Head of caudate nucleus (tissue), 42 donors: ENCODE results near the gene RASL12.
"Not testable (repeated sequence)": the region's sequence is repeated elsewhere in the genome, so short reads cannot be mapped to it uniquely, and the experiment has no call there.

Source experiments
- DNase-seq, 42 donors: peaks; one replicate each; pipeline versions ENCODE4 v3.0.0 to v3.0.0-alpha.2; 2020 to 2021; ENCODE audit warnings: mixed read lengths in 7 of 42
- intact Hi-C: fragments of 100-400 bp; cut with DNase I; formaldehyde crosslinking; loops from one replicate; pipeline ENCODE4 v1.15.0; 2022

RASL12 gene

GRCh38 chr15:65094294-65094995, 26.7 kb upstream of the RASL12 start:
- DNase-seq, result peak in 3 of 42 donors; percentile 0 to 30 (median 26)
- intact Hi-C loops, result no loop called here

- intact Hi-C loops, result not testable (repeated sequence)
- peak in 1 of 42 donors; percentile 23 for DNase-seq
These were observed 26.0 kb upstream of the RASL12 start for GRCh38 chr15:65093793-65094170.

GRCh38 chr15:65092911-65093792, 25.4 kb upstream of the RASL12 start:
- DNase-seq, result peak in 3 of 42 donors; percentile 29 to 33 (median 31)
- intact Hi-C loops, result no loop called here

- intact Hi-C loops, result no loop called here
- DNase-seq, result peak in 1 of 42 donors; percentile 10
These were observed 24.4 kb upstream of the RASL12 start for GRCh38 chr15:65091946-65092770.

GRCh38 chr15:65089206-65089824, 21.5 kb upstream of the RASL12 start:
- DNase-seq, result no peak
- intact Hi-C loops, result no loop called here

- intact Hi-C loops, result no loop called here
- no peak for DNase-seq
These were observed 20.8 kb upstream of the RASL12 start for GRCh38 chr15:65088643-65089021.

GRCh38 chr15:65087873-65088642, 20.3 kb upstream of the RASL12 start:
- DNase-seq, result peak in 6 of 42 donors; percentile 39 to 59 (median 48)
- intact Hi-C loops, result no loop called here

- DNase-seq, result no peak
- intact Hi-C loops, result no loop called here
These were observed 19.6 kb upstream of the RASL12 start for GRCh38 chr15:65087411-65087810.

GRCh38 chr15:65086680-65087111, 18.9 kb upstream of the RASL12 start:
- intact Hi-C loops, result no loop called here
- no peak for DNase-seq

- no peak for DNase-seq
- intact Hi-C loops, result no loop called here
These were observed 18.3 kb upstream of the RASL12 start for GRCh38 chr15:65085990-65086679.

- DNase-seq, result peak in 3 of 42 donors; percentile 34 to 52 (median 38)
- intact Hi-C loops, result no loop called here
These were observed 17.5 kb upstream of the RASL12 start for GRCh38 chr15:65085207-65085753.

GRCh38 chr15:65084500-65085206, 16.9 kb upstream of the RASL12 start:
- no peak for DNase-seq
- intact Hi-C loops, result no loop called here

- peak in 22 of 42 donors; percentile 26 to 71 (median 52) for DNase-seq
- intact Hi-C loops, result no loop called here
These were observed 15.5 kb upstream of the RASL12 start for GRCh38 chr15:65083262-65083701.

GRCh38 chr15:65082303-65082953, 14.6 kb upstream of the RASL12 start:
- intact Hi-C loops, result no loop called here
- DNase-seq, result no peak

GRCh38 chr15:65081758-65082157, 14.0 kb upstream of the RASL12 start:
- intact Hi-C loops, result no loop called here
- DNase-seq, result no peak

GRCh38 chr15:65081270-65081669, 13.5 kb upstream of the RASL12 start:
- intact Hi-C loops, result no loop called here
- no peak for DNase-seq
